Cardiac muscle cell (in vitro differentiated cells and primary cell): ENCODE results near the gene RBM38. TPM values are rescaled to one million over a fixed set of nuclear protein-coding genes. Genes with fewer than 3 reads are reported as not detected.

Source experiments
- DNase-seq, 2 donors: peaks; one replicate each; pipeline versions ENCODE4 v3.0.0 to v3.0.0-alpha.2; 2010 to 2017; ENCODE audit warnings: low read depth in 1 of 2, low spot score in 1 of 2
- H3K27ac ChIP-seq: fragments of 200-600 bp; sonication (generic); 2 replicates; pipeline ENCODE4 v1.5.1; 2016
- H3K27me3 ChIP-seq: fragments of 200-600 bp; sonication (generic); 2 replicates; pipeline ENCODE4 v1.6.0; 2016; ENCODE audit warnings: control low read depth
- H3K36me3 ChIP-seq: fragments of 200-600 bp; sonication (generic); 2 replicates; pipeline ENCODE4 v1.5.1; 2016; ENCODE audit warnings: control low read depth
- H3K4me1 ChIP-seq: fragments of 200-600 bp; sonication (generic); 2 replicates; pipeline ENCODE4 v1.8.1; 2017; ENCODE audit warnings: low read depth, mild to moderate bottlenecking, mixed run types
- H3K4me3 ChIP-seq: fragments of 200-600 bp; sonication (generic); 2 replicates; pipeline ENCODE4 v1.5.1; 2016; ENCODE audit warnings: mild to moderate bottlenecking
- H3K9me3 ChIP-seq: fragments of 200-600 bp; sonication (generic); 2 replicates; pipeline ENCODE4 v1.5.1; 2017; ENCODE audit warnings: low read depth, mild to moderate bottlenecking, control low read depth
- CTCF ChIP-seq: IDR thresholded peaks from 2 replicates; pipeline ENCODE4 v1.5.1; 2012; ENCODE audit warnings: low read depth, mild to moderate bottlenecking, low read length
- polyA plus RNA-seq: library from polyadenylated mRNA; unstranded; fragments of >200 nt; fragmentation: Nextera tagmentation; extraction: Ambion mirVana; gene quantifications from 2 replicates; pipeline ENCODE4 v1.2.1, GENCODE V29; 2016
- total RNA-seq: library from RNA; depleted of rRNA; stranded (reverse); fragments of >200 nt; gene quantifications from 2 replicates; pipeline ENCODE4 v1.2.3, GENCODE V29; 2016

RBM38 gene
- total and polyA plus RNA-seq, 2 experiments from 2014 or later = 404 to 625 TPM

- Histone ChIP-seq H3K9me3 (no peaks in the 10 kb centered on the region), H3K4me1 (peaks cover 63% of the 10 kb centered on the region), H3K4me3 (no peak overlapping the region), H3K27me3 (no peaks in the 10 kb centered on the region), H3K36me3 (peaks cover 5% of the 10 kb centered on the region), H3K27ac (peak overlapping the region; percentile 100)
- DNase-seq = no peak
- TF ChIP-seq CTCF = no peak
Observed at GRCh38 chr20:57437672-57438330, 46.6 kb downstream of the RBM38 start.

- no peak for TF ChIP-seq CTCF
- peak overlapping the region; percentile 100 for H3K27ac ChIP-seq
- peak in 1 of 2 donors; percentile 63 for DNase-seq
- H3K4me1 ChIP-seq = peaks cover 63% of the 10 kb centered on the region
- H3K9me3 ChIP-seq = no peaks in the 10 kb centered on the region
- H3K27me3 ChIP-seq = no peaks in the 10 kb centered on the region
- H3K36me3 ChIP-seq = peaks cover 5% of the 10 kb centered on the region
- H3K4me3 ChIP-seq = no peak overlapping the region
Observed at GRCh38 chr20:57438552-57438951, 47.4 kb downstream of the RBM38 start.

GRCh38 chr20:57439432-57439831, 48.2 kb downstream of the RBM38 start:
- H3K4me3 ChIP-seq = no peak overlapping the region
- H3K4me1 ChIP-seq = peaks cover 66% of the 10 kb centered on the region
- no peak for DNase-seq
- peak overlapping the region; percentile 100 for H3K27ac ChIP-seq
- H3K27me3 ChIP-seq = no peaks in the 10 kb centered on the region
- H3K36me3 ChIP-seq = peaks cover 5% of the 10 kb centered on the region
- TF ChIP-seq CTCF = no peak
- H3K9me3 ChIP-seq = no peaks in the 10 kb centered on the region

- TF ChIP-seq CTCF = no peak
- Histone ChIP-seq H3K27ac (peak overlapping the region; percentile 100), H3K36me3 (peaks cover 5% of the 10 kb centered on the region), H3K4me3 (no peak overlapping the region), H3K4me1 (peaks cover 69% of the 10 kb centered on the region), H3K27me3 (no peaks in the 10 kb centered on the region), H3K9me3 (no peaks in the 10 kb centered on the region)
- DNase-seq = no peak
Observed at GRCh38 chr20:57439993-57440392, 48.8 kb downstream of the RBM38 start.

GRCh38 chr20:57440678-57441509, 49.7 kb downstream of the RBM38 start:
- no peaks in the 10 kb centered on the region for H3K27me3 ChIP-seq
- peak; percentile 77 to 96 for DNase-seq
- H3K27ac ChIP-seq = peak overlapping the region; percentile 100
- no peaks in the 10 kb centered on the region for H3K9me3 ChIP-seq
- peaks cover 69% of the 10 kb centered on the region for H3K4me1 ChIP-seq
- H3K36me3 ChIP-seq = peaks cover 5% of the 10 kb centered on the region
- no peak overlapping the region for H3K4me3 ChIP-seq
- no peak for TF ChIP-seq CTCF
